MM.1S (cell line): ENCODE data around the gene IFT22.

Source experiments
- CTCF ChIP-seq: fragments of 300-600 bp; sonication (generic); IDR thresholded peaks from 2 replicates; pipeline ENCODE4 v1.5.1; 2016; ENCODE audit warnings: antibody characterized with exemption, low read length, mixed read lengths
- EZH2 ChIP-seq: fragments of 300-600 bp; sonication (generic); optimal IDR thresholded peaks from 2 replicates; pipeline ENCODE3; 2017; ENCODE audit warnings: low read depth, mild to moderate bottlenecking, antibody characterized with exemption, low read length, mixed read lengths

DNA sequence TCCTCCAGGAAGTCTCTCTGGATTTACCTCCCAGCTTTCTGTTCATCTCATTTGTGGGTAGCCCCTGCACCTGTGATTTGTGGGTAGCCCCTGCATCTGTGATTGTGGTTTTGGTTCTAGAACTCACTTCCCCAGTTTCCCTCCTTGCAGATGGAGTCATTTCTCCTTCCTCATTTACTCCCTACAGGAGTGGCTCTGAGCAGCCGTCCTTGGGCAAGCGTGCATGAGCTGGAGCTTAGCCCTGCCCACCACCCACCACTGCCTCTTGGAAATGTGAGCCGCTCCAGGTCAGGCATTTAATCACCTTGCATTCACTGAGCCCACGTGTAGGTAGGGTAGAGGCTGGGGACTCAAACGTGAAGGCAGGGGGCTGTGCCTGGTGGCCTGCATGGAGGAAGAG is 49.2 kb upstream of the IFT22 start:
- TF ChIP-seq CTCF: no peak
- no peak for TF ChIP-seq EZH2
